Right lobe of liver (tissue), 4 donors: Measurements from ENCODE around the gene MFSD11.

ENCODE experiments used
- CTCF ChIP-seq, 4 donors: fragments of 200-600 bp in 3 of 4; fragments of 450-650 bp in 1 of 4; IDR thresholded peaks; one replicate each; pipeline versions ENCODE4 v1.5.1 to v1.8.0; 2016 to 2022; ENCODE audit warnings: antibody characterized with exemption in 4 of 4, mild to moderate bottlenecking in 2 of 4
- POLR2A ChIP-seq: fragments of 450-650 bp; IDR thresholded peaks from one replicate; pipeline ENCODE4 v1.6.1; 2017; ENCODE audit warnings: antibody characterized with exemption, mild to moderate bottlenecking
- donor health status: DM: no; HTN: no; CAD: no.
- donor health status: DM: no; HTN: no; CAD: no.
- donor health status: DM: no; HTN: yes; CAD: no.

DNA sequence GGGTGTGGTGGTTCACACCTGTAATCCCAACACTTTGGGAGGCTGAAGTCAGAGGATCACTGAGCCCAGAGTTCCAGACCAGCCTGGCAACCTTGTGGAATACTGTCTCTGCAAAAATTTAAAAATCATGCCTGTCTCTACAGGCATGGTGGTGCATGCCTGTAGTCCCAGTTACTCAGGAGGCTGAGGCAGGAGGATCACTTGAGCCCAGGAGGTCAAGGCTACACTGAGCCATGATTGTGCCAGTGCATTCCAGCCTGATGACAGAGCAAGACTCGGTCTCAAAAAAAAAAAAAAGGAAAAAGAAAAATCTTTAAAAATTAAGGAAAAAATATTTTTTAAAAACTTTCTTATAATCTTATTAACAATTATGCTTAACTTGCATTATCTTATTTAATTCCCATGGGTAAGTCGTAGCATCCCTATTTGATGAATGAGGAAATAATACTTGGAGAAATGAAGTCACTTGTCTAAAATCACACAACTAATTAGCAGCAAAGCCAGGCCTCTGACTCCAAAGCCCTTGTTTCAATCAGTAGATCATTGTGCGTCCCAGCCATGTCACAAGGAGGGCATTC is 13.6 kb downstream of the MFSD11 start:
- TF ChIP-seq POLR2A (no peak), CTCF (IDR thresholded peaks at IDR 0.05) (no peak)
